Endothelial cell of umbilical vein (primary cell): ENCODE results near the gene MACROD2. TPM values are rescaled to one million over a fixed set of nuclear protein-coding genes. Genes with fewer than 3 reads are reported as not detected.

Source experiments
- BruUV-seq: library from RNA; stranded (reverse); fragments of 400-500 nt; replicated peaks from 2 replicates; lab custom pipeline; 2021; lab: Mats Ljungman, UMichigan
- CTCF ChIA-PET: fragments of 300-600, 350-600 bp; sonication (Branson Sonifier 250); formaldehyde crosslinking; loops from one replicate; lab custom pipeline; 2021; ENCODE audit warnings: antibody characterized with exemption, inconsistent platforms; lab: Charles Lee
- POLR2A ChIA-PET: fragments of 300-600, 350-600 bp; sonication (Branson Sonifier 250); formaldehyde crosslinking; loops from one replicate; lab custom pipeline; 2021; ENCODE audit warnings: antibody characterized with exemption, inconsistent platforms; lab: Charles Lee
- DNase-seq: peaks from one replicate; pipeline ENCODE4 v3.0.0-alpha.2; 2011; ENCODE audit warnings: low read depth, low spot score
- FAIRE-seq: peaks from 2 replicates; lab custom pipeline; 2011; peaks lifted over from hg19 to GRCh38; lab: Jason Lieb, UNC
- H2AFZ ChIP-seq: 2 replicates; pipeline ENCODE4 v1.6.0; 2012; ENCODE audit warnings: low read depth, low read length, control low read depth, inconsistent platforms
- H3K27ac ChIP-seq: 2 replicates; pipeline ENCODE4 v1.5.1; 2011; ENCODE audit warnings: low read depth, mild to moderate bottlenecking, control low read depth, low read length, moderate library complexity; ENCODE audit not compliant: insufficient read depth
- H3K27me3 ChIP-seq, 2 experiments: 2 replicates each; pipeline versions ENCODE4 v1.6.0 to v1.6.1; 2011; ENCODE audit warnings: low read length in 2 of 2, mixed read lengths in 1 of 2; ENCODE audit not compliant: control insufficient read depth in 2 of 2, insufficient read depth in 2 of 2
- H3K36me3 ChIP-seq, 2 experiments: 2 replicates in 1 of 2; 3 replicates in 1 of 2; pipeline ENCODE4 v1.5.1; 2011; ENCODE audit warnings: low read length in 2 of 2, mild to moderate bottlenecking in 1 of 2, moderate library complexity in 1 of 2; ENCODE audit not compliant: control insufficient read depth in 2 of 2, insufficient read depth in 2 of 2; ENCODE audit errors: extremely low read depth in 1 of 2
- H3K4me1 ChIP-seq: 3 replicates; pipeline ENCODE4 v1.5.1; 2011; ENCODE audit warnings: mild to moderate bottlenecking, low read length; ENCODE audit not compliant: control insufficient read depth, insufficient read depth; ENCODE audit errors: extremely low read depth
- H3K4me2 ChIP-seq: 2 replicates; pipeline ENCODE4 v1.6.1; 2011; ENCODE audit warnings: low read length, control low read depth, mixed read lengths; ENCODE audit not compliant: insufficient read depth
- H3K4me3 ChIP-seq, 3 experiments: fragments of 200-600 bp in 1 of 3; sonication (generic), shearing (Covaris generic) in 1 of 3; replicated peaks in 1 of 3; 2 replicates each; pipeline ENCODE4 v1.5.1; 2011 to 2016; ENCODE audit warnings: control low read depth in 3 of 3, low read length in 3 of 3, mild to moderate bottlenecking in 2 of 3, inconsistent platforms in 1 of 3, low read depth in 1 of 3, moderate library complexity in 1 of 3; ENCODE audit not compliant: insufficient read depth in 1 of 3
- H3K79me2 ChIP-seq: 2 replicates; pipeline ENCODE4 v1.6.0; 2012; ENCODE audit warnings: low read length, inconsistent platforms; ENCODE audit not compliant: control insufficient read depth, insufficient read depth
- H3K9ac ChIP-seq: replicated peaks from 2 replicates; pipeline ENCODE3; 2011; ENCODE audit warnings: low read length, control low read depth; ENCODE audit not compliant: insufficient read depth; ENCODE audit errors: extremely low read depth
- H3K9me1 ChIP-seq: replicated peaks from 3 replicates; pipeline ENCODE4 v1.6.0; 2011; ENCODE audit warnings: mild to moderate bottlenecking, low read length; ENCODE audit not compliant: control insufficient read depth, insufficient read depth; ENCODE audit errors: extremely low read depth
- H3K9me3 ChIP-seq: replicated peaks from 2 replicates; pipeline ENCODE4 v1.5.1; 2012; ENCODE audit warnings: low read length, inconsistent platforms; ENCODE audit not compliant: control insufficient read depth, insufficient read depth
- H4K20me1 ChIP-seq: replicated peaks from 2 replicates; pipeline ENCODE3; 2011; ENCODE audit warnings: mild to moderate bottlenecking, low read length; ENCODE audit not compliant: control insufficient read depth, insufficient read depth; ENCODE audit errors: extremely low read depth
- EZH2 ChIP-seq: IDR thresholded peaks from 2 replicates; pipeline ENCODE4 v1.6.1; 2012; ENCODE audit warnings: borderline replicate concordance, low read depth, mild to moderate bottlenecking, moderate library complexity, low read length, inconsistent platforms; ENCODE audit not compliant: severe bottlenecking
- FOS ChIP-seq: IDR thresholded peaks from 2 replicates; pipeline ENCODE4 v1.6.1; 2011; ENCODE audit warnings: mild to moderate bottlenecking, low read length, moderate library complexity, borderline replicate concordance; ENCODE audit not compliant: insufficient read depth
- GATA2 ChIP-seq: IDR thresholded peaks from 2 replicates; pipeline ENCODE4 v1.7.0; 2011; ENCODE audit warnings: low read depth, mild to moderate bottlenecking, moderate library complexity, mixed read lengths, low read length; ENCODE audit not compliant: insufficient read length, insufficient read depth
- JUN ChIP-seq: IDR thresholded peaks from 2 replicates; pipeline ENCODE4 v1.6.1; 2011; ENCODE audit warnings: borderline replicate concordance, low read depth; ENCODE audit not compliant: insufficient read length, insufficient read depth
- MAX ChIP-seq: IDR thresholded peaks from 2 replicates; pipeline ENCODE4 v1.6.1; 2011; ENCODE audit not compliant: insufficient read depth, insufficient read length
- MYC ChIP-seq: IDR thresholded peaks from one replicate; pipeline ENCODE4 v1.6.1; 2011; ENCODE audit warnings: mild to moderate bottlenecking, low read depth, low read length
- POLR2A ChIP-seq: IDR thresholded peaks from 2 replicates; pipeline ENCODE4 v1.6.1; 2012; ENCODE audit warnings: low read depth, mild to moderate bottlenecking, control low read depth, low read length
- POLR2AphosphoS5 ChIP-seq: IDR thresholded peaks from 2 replicates; pipeline ENCODE4 v1.6.1; 2012; ENCODE audit warnings: low read depth, mild to moderate bottlenecking, control low read depth, low read length, moderate library complexity; ENCODE audit not compliant: insufficient read depth
- dilution Hi-C: fragments of 300-500 bp; cut with MboI; formaldehyde crosslinking; loops from one replicate; pipeline ENCODE4 v1.15.0; 2019; ENCODE audit warnings: low sequenced_read_pairs; ENCODE audit not compliant: extremely low pct_ligation_motif_present
- intact Hi-C: fragments of 100-400 bp; cut with micrococcal nuclease; formaldehyde crosslinking; loops from one replicate; pipeline ENCODE4 v1.10.0; 2022
- polyA plus RNA-seq, 4 experiments: library from polyadenylated mRNA; depleted of rRNA in 3 of 4; stranded (reverse) in 3 of 4; unstranded in 1 of 4; fragments of >200 nt; gene quantifications; 2 replicates each; pipeline versions ENCODE4 v1.2.1 to v1.2.3, GENCODE V29; 2011 to 2012; ENCODE audit warnings: missing spikeins in 1 of 4
- total RNA-seq: library from RNA; stranded (reverse); gene quantifications from 2 replicates; pipeline ENCODE4 v1.2.3, GENCODE V29; 2021
- TF ChIP-seq, protein P1 (sequence below), 2 donors: IDR thresholded peaks; 1 replicate in 1 of 2; 2 replicates in 1 of 2; pipeline ENCODE4 v1.5.1; 2011; ENCODE audit warnings: low read length in 2 of 2, mild to moderate bottlenecking in 2 of 2, moderate library complexity in 2 of 2, control low read depth in 1 of 2, inconsistent platforms in 1 of 2, low read depth in 1 of 2; ENCODE audit not compliant: insufficient read depth in 1 of 2; ENCODE audit errors: extremely low read depth in 1 of 2

Gene MACROD2
- total and polyA plus RNA-seq, 2 donors (not counting 3 experiments of a cell fraction or from before 2014, with no cell fraction given) = 0.11 to 0.73 TPM

- no peaks in the 10 kb centered on the region for H3K27me3 ChIP-seq
- H3K4me3 ChIP-seq = no peak overlapping the region
- BruUV-seq = no TSS peak
- H3K9me1 ChIP-seq = no peaks in the 10 kb centered on the region
- H3K27ac ChIP-seq = no peak overlapping the region
- peak; percentile 54 for FAIRE-seq
- H2AFZ ChIP-seq = peak overlapping the region; percentile 45
- no peaks in the 10 kb centered on the region for H4K20me1 ChIP-seq
- no peaks in the 10 kb centered on the region for H3K36me3 ChIP-seq
- H3K9ac ChIP-seq = no peak overlapping the region
- peaks cover 26% of the 10 kb centered on the region for H3K4me1 ChIP-seq
- POLR2A ChIA-PET = no interaction called here
- peak; percentile 60 for TF ChIP-seq FOS
- no peak for TF ChIP-seq MAX
- CTCF ChIA-PET = interaction anchor here (0.9 kb wide), 1 partner anchor 788 kb away, joined by 3 read pairs; no protein-coding TSS in a partner anchor
- DNase-seq = peak; percentile 22
- intact Hi-C loops = no loop called here
- no peaks in the 10 kb centered on the region for H3K79me2 ChIP-seq
- H3K4me2 ChIP-seq = peak overlapping the region; percentile 20
- no peaks in the 10 kb centered on the region for H3K9me3 ChIP-seq
- dilution Hi-C loops = no loop called here
Measured at GRCh38 chr20:14449323-14449722, 454.0 kb downstream of the MACROD2 start.

GRCh38 chr20:14450256-14450655 lies 454.9 kb downstream of the MACROD2 start:
- Histone ChIP-seq H3K9ac (no peak overlapping the region), H4K20me1 (no peaks in the 10 kb centered on the region), H3K4me3 (no peak overlapping the region), H3K4me2 (no peak overlapping the region), H3K4me1 (peaks cover 19% of the 10 kb centered on the region), H3K79me2 (no peaks in the 10 kb centered on the region), H3K9me1 (no peaks in the 10 kb centered on the region), H3K9me3 (no peaks in the 10 kb centered on the region), H3K36me3 (no peaks in the 10 kb centered on the region), H2AFZ (no peak overlapping the region), H3K27me3 (no peaks in the 10 kb centered on the region), H3K27ac (no peak overlapping the region)
- DNase-seq (no peak), FAIRE-seq (no peak)
- intact Hi-C loops = no loop called here
- no peak for TF ChIP-seq EZH2
- no peak for TF ChIP-seq JUN
- TF ChIP-seq MYC = no peak
- TF ChIP-seq FOS = no peak
- no peak for TF ChIP-seq MAX
- TF ChIP-seq POLR2AphosphoS5 = no peak
- no peak for TF ChIP-seq GATA2
- no peak for TF ChIP-seq POLR2A
- TF ChIP-seq, protein P1, sequence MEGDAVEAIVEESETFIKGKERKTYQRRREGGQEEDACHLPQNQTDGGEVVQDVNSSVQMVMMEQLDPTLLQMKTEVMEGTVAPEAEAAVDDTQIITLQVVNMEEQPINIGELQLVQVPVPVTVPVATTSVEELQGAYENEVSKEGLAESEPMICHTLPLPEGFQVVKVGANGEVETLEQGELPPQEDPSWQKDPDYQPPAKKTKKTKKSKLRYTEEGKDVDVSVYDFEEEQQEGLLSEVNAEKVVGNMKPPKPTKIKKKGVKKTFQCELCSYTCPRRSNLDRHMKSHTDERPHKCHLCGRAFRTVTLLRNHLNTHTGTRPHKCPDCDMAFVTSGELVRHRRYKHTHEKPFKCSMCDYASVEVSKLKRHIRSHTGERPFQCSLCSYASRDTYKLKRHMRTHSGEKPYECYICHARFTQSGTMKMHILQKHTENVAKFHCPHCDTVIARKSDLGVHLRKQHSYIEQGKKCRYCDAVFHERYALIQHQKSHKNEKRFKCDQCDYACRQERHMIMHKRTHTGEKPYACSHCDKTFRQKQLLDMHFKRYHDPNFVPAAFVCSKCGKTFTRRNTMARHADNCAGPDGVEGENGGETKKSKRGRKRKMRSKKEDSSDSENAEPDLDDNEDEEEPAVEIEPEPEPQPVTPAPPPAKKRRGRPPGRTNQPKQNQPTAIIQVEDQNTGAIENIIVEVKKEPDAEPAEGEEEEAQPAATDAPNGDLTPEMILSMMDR (IDR thresholded peaks at IDR 0.05; ENCODE audit: extremely low read depth in 1 of 2, insufficient read depth in 1 of 2, low read depth in 1 of 2, low read length in 2 of 2) = no peak
- BruUV-seq = no TSS peak
- dilution Hi-C loops = no loop called here
- CTCF ChIA-PET = interaction anchor here (0.9 kb wide), 1 partner anchor 787 kb away, joined by 3 read pairs; no protein-coding TSS in a partner anchor
- POLR2A ChIA-PET = no interaction called here
